WI38 (cell line): ENCODE results near the gene BLOC1S5.

Experiments used
- H3K4me3 ChIP-seq: 2 replicates; pipeline ENCODE4 v1.5.1; 2011; ENCODE audit warnings: low read depth, mild to moderate bottlenecking, control low read depth, low read length
- TF ChIP-seq, protein P1 (sequence below): IDR thresholded peaks from 2 replicates; pipeline ENCODE4 v1.5.1; 2012; ENCODE audit warnings: low read depth, mild to moderate bottlenecking, control low read depth, low read length

BLOC1S5 gene

DNA sequence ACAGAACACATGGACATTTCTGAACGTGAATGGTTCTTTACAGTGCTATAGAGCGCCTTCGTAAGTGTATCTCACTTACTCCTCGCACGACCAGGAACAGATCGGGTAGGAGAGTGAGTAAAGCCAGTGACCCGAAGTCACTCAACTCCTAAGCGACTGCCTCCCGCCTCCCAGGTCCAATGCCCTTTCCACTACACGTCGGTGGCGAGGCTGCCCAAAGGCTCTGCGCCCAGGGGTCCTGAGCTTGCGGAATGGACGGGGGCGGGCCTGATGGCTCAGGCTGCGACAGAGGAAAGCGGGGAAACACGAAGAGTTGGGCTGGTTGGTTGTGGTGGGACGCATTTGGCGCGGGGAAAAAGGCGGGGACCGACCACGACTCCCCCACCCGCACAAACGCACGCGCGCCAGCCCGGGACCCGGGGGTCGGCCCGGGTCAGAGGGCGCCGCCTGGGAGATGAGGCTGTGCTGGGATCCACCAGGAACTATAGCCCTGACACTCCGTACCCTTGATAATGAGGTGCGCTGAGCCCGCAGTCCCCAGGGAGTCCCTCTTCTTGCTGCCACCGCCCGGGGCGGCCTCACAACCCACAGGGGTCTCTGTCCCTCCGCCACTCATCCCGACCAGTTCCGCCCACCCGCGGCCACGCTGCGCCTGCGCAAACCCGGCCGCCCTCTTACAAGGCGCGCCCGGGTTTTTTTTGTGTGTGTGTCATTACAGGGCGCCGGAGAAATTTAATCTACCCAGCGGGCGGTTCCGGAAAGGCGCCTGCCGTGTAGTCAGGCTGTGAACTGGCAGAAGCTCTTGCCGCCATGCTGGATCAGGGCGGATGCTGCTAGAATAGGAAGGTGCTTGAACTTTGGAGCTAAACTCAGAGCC lies at the start of gene BLOC1S5:
BLOC1S5 (minus strand) TSS at position 629 of the 877 bp plus-strand sequence; CDS start at position 616, 13 bp downstream.
- TF ChIP-seq, protein P1, sequence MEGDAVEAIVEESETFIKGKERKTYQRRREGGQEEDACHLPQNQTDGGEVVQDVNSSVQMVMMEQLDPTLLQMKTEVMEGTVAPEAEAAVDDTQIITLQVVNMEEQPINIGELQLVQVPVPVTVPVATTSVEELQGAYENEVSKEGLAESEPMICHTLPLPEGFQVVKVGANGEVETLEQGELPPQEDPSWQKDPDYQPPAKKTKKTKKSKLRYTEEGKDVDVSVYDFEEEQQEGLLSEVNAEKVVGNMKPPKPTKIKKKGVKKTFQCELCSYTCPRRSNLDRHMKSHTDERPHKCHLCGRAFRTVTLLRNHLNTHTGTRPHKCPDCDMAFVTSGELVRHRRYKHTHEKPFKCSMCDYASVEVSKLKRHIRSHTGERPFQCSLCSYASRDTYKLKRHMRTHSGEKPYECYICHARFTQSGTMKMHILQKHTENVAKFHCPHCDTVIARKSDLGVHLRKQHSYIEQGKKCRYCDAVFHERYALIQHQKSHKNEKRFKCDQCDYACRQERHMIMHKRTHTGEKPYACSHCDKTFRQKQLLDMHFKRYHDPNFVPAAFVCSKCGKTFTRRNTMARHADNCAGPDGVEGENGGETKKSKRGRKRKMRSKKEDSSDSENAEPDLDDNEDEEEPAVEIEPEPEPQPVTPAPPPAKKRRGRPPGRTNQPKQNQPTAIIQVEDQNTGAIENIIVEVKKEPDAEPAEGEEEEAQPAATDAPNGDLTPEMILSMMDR = no peak
- H3K4me3 ChIP-seq = peak within 1 kb of the TSS; percentile 82

DNA sequence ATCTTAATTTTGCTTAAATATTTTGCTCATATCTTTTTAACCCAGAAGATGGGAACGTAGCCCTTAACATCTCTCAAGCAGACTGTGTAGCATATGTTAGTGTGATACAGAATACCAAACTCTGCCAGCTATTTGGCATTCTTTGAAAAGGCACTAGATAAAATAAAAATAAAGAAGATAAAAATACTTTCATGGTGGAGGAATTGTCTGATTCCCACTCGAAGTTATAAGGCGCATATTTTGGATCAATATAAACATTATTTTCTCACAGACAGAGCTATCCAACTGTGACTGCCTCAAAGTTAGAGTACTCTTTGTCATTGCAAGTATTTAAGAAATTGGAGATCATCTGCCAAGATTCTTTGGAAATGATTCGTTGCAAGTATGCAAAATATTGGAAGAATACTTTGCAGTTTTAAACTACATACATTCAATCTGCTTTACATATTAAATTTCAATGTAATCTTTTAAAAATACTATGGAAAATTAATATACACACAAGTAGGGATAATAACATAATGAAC lies 49.0 kb upstream of the BLOC1S5 start:
- H3K4me3 ChIP-seq = no peak overlapping the region
- TF ChIP-seq, protein P1 = no peak

GRCh38 chr6:8110725-8111124 lies 46.5 kb upstream of the BLOC1S5 start:
- no peak overlapping the region for H3K4me3 ChIP-seq
- TF ChIP-seq, protein P1 = no peak

GRCh38 chr6:8110117-8110721 lies 46.0 kb upstream of the BLOC1S5 start:
- TF ChIP-seq, protein P1 = no peak
- H3K4me3 ChIP-seq = no peak overlapping the region

DNA sequence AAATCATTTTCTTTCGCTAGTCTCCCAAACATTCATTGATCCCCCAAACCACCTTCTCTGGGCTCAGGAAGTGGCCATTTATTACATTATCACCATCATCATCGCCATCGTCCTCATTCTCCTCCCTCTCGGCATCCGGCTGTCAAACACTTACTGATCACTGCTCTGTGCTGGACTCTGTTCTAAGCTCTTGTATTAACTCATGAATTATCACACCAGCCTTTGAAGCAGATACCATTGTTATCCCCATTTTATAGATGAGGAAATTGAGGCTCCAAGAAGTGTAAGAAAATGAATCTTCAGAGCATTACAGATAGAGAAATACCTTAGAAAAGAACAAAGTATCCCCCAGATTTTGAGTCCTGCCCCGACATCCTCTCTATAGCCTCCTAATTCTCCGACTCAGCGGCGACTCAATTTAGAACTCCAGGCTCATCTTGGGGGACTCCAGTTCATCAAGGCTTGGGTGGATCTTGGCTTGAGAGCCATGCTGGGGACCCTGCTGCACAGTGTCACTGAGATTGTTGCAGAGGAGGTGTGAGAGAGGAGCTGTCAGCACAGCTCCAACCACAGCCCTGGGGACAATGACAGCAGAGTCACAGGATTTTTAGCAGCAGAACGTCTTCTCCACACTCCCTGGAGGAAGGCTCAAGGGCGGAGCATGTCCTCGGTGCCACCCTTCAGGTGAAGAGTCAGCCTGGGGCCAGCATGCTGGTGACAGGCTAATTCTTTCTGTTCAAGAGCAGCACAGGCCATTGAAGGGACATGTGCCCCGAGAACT lies 44.8 kb upstream of the BLOC1S5 start:
- TF ChIP-seq, protein P1 = no peak
- no peak overlapping the region for H3K4me3 ChIP-seq

- TF ChIP-seq, protein P1 = no peak
- H3K4me3 ChIP-seq = no peak overlapping the region
Observed at GRCh38 chr6:8108031-8108660, 44.0 kb upstream of the BLOC1S5 start.
